HG03095 (cell line): ENCODE results near the gene CEP95.
"Not testable (repeated sequence)": the region's sequence is repeated elsewhere in the genome, so short reads cannot be mapped to it uniquely, and the experiment has no call there.

Experiments
- ATAC-seq: cut with Tn5 transposase; IDR thresholded peaks from one replicate; pipeline ENCODE4 v1.9.1; 2021; ENCODE audit warnings: moderate library complexity; ENCODE audit not compliant: unreplicated experiment

Gene CEP95

GRCh38 chr17:64506576-64507412, at the start of gene CEP95:
Gene CEP95 (plus strand): TSS chr17:64506977. CDS start chr17:64507098, 121 bp downstream.
- peak; percentile 55 for ATAC-seq

- ATAC-seq, result no peak
Observed at GRCh38 chr17:64457156-64457555, 49.6 kb upstream of the CEP95 start.

DNA sequence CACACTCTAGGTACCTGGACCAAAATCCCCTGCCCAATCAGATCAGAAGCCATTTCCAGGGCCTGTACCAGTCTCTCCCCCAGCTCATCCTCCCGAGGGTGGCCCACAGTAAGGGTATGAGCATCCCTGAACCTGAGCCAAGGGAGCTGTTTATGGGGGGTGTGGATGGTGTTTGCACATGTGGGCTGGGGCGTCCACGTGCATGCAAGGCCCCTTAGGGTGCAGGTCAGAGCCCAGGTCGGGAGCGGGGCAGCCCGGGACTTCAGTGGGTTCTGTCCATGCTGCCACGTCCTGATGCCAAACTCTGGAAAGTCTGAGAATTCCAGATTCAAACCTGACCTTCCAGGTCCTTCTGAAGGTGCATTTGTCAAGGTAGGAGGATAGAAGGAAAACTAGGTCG, 48.0 kb upstream of the CEP95 start:
- no peak for ATAC-seq

GRCh38 chr17:64459284-64459747, 47.5 kb upstream of the CEP95 start:
- no peak for ATAC-seq

DNA sequence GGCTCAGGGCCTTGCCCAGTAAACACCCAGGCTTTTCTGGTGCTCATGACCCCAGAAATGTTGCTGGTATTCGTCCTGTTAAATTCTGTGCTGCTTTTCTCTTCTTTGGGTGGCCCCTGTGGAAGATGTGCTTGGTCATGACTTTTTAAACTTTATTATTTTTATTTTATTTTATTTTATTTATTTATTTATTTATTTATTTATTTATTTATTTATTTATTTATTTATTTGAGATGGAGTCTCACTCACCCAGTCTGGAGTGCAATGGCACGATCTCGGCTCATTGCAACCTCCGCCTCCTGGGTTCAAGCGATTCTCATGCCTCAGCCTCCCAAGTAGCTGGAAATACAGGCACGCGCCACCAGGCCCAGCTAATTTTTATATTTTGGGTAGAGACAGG, 47.0 kb upstream of the CEP95 start:
- ATAC-seq, result not testable (repeated sequence)

DNA sequence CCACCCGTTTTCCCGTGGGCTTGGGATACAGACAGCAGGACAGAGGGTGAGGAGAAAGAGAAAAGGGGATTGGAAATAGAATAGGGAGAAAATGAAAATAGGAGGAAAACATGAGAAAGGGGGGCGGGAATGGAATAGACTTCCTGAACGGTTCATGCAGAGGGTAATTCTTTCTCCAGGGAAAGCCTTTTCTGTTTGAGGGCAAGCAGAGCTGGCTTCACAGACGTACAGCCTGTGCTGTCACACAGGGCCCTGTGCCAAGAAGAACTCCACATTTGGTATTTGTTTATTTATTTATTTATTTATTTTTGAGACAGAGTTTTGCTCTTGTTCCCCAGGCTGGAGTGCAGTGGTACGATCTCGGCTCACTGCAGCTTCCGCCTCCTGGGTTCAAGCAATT, 45.8 kb upstream of the CEP95 start:
- ATAC-seq, result no peak

- ATAC-seq, result no peak
Observed at GRCh38 chr17:64461788-64462187, 45.0 kb upstream of the CEP95 start.

- no peak for ATAC-seq
Observed at GRCh38 chr17:64466019-64466735, 40.6 kb upstream of the CEP95 start.

GRCh38 chr17:64466834-64467233, 39.9 kb upstream of the CEP95 start:
- ATAC-seq, result not testable (repeated sequence)

DNA sequence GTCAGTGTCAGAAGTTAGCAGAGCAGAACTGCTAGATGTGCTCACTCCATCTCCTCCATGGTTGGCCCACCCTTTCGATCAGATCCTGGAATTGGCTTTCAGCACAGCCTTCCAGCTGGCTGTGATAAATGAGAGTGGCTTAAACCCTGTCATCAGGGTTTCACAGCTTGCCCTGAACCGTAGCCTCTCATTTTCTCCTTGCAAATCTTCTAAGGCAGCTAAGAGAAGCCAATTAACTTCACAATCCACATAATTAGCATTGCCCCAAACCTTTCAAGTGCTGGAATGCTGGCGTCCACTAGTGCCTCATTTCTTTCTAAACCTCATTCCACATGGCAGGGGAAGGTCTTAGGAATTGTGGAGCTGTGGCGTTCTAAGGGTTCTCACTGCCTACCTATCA, 36.2 kb upstream of the CEP95 start:
- no peak for ATAC-seq

- ATAC-seq, result no peak
Observed at GRCh38 chr17:64471440-64471839, 35.3 kb upstream of the CEP95 start.

- ATAC-seq, result no peak
Observed at GRCh38 chr17:64472564-64472963, 34.2 kb upstream of the CEP95 start.

DNA sequence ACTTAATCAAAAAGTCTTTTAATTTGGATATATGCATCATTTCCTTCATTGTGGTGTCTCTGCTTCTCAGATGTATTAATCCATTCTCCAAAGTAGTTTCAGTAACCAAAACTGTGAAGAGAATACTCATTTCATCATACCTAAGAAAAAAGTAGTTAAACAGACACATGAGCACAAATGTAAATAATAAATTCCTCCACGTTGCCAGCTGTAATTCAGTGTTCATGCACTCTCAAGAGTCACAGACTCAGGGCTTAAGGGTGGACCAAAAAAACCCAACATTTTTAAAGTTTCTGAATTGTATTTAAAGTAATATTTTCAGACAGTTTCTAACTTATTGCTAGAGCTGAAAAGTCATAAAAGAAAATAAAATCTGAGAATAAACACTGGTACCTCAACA, 28.9 kb upstream of the CEP95 start:
- ATAC-seq, result no peak

DNA sequence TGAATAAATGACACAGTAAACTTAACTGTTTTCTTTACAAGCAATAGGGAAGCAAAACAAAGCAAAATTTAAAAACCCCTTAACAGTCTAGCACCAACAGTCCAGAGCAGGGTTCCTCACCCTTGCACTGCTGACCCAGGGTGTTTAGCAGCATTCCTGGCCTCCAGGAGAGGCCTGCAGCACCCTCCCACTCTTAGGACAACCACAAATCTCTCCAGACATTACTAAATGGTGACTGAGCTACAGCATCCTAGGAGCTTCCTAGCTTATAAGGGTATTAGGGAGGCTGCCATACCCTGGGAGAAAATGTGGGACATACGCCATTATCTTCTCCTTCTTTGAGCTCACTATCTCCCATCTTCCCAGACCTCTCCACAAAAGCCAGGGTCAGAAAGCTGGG, 25.8 kb upstream of the CEP95 start:
- ATAC-seq, result no peak

DNA sequence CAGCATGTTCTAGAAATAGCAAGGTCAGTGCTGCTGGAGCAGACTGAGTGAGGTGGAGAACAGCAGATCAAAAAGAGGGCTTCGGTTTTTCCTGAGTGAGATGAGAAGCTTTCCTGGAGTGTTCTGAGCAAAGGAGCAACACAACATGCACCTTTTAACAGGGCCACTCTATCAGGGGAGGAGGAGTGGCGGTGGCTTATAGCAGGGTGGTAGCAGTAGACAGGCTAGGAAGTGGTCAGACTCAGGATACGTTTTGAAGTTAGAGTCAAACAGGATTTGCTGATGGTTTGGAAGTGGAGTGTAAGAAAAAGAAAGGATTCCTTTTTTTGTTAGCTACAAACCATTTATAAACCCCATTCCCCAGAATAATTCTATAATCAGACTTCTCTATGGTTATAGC, 22.4 kb upstream of the CEP95 start:
- no peak for ATAC-seq

- no peak for ATAC-seq
Observed at GRCh38 chr17:64488301-64488700, 18.5 kb upstream of the CEP95 start.

DNA sequence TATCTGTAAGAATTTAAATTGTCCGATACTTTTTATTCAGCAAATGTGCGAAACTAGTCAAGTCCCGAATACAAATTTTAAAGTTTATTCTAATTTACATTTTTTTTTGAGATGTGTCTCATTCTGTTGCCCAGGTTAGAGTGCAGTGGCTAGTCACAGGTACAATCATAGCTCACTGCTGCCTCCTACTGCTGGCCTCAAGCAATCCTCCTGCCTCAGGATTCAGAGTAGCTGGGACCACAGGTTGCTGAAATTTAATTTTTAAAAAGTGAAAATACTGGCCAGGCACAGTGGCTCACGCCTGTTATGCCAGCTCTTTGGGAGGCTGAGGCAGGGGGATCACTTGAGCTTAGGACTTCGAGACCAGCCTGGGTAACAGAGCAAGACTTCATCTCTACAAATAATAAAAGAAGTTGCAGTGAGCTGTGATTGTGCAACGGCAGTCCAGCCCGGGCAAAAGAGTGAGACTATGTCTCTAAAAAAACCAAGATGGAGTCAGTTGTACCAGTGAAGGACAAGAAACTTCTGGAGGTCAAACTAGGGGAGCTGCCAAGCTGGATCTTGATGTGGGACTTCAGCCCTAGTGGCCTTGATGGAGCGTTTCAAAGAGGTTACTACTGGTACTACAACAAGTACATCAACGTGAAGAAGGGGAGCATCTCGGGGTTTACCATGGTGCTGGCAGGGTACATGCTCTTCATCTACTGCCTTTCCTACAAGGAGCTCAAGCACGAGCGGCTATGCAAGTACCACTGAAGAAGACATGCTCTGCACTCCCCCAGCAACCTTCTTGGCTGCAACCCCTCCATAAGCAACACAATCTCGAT, 15.5 kb upstream of the CEP95 start:
- ATAC-seq, result no peak

DNA sequence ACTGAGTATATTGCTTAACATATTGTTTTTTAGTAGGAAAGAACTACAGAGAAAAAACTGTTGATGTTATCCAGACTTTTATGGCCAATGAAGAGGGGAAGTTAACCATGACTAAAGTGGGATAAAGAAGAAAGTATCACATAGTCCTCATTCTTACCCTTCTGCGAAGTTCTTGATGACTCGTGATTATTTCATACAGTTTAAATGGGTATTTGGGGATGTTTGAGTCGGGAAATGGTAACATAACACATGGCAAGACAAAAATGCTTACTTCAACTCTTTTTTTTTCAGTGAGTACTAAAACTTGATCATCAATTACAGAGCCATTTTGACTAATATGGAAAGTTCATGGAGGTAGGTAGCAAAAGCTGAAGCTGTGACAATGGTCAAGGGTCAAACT, 14.8 kb upstream of the CEP95 start:
- ATAC-seq, result no peak

DNA sequence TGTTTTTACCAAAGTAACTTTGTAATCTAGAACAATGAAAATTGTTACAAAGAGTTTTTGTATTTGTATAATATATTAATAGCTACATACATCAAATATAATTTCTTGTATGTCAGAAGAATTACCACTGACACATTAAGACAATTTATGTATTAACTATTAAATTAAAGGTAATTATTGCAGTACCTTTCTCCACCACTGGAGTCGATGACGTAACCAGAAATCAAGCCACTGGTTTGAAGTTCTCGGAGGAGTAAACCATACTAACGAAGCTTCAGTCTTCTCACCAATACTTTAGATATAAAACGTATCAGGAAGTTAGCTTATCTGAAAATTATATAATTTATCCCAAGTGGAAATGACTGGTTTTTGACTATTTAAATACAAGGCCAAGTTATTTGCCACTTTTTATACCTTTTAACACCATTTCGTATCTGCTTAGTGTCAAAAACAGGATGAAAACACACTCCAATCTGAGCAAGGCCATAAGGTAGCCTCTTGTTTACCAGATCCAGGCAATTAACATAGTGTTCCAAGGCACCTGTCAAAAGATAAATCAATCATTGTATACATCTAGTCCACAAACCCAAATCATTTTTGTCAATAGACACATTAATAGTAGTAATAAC, 14.2 kb upstream of the CEP95 start:
- no peak for ATAC-seq

GRCh38 chr17:64494121-64494520, 12.7 kb upstream of the CEP95 start:
- ATAC-seq, result no peak

GRCh38 chr17:64495300-64495699, 11.5 kb upstream of the CEP95 start:
- ATAC-seq, result not testable (repeated sequence)
